ENCODE data around the gene EVC.

Gene EVC

DNA sequence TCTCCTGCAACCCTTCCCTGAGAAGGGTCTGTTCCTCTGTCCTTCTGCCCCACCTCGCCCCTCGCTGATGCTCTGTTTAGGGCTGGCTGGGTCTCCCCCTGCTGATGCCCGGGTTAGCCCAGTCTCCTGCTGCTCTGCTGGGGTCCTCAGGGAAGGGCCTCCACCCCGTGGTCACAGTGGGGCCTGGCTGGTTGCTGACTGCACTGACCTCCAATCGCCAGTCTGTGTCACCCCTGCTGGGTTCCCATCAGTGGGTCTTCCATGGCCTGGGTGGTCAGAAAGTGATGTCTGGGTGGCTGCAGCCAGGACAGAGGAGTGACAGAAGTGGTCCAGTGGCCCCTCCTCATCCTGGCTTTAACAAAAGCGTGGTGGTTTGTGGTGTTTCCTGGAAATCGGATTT lies 44.7 kb downstream of the EVC start:
- no peak overlapping the region for H3K4me3 ChIP-seq (ENCODE audit: low read length)
- no peak for DNase-seq (ENCODE audit: low read depth)
- TF ChIP-seq CTCF (conservative IDR thresholded peaks at IDR 0.05; ENCODE audit: low read depth, low read length) = no peak

DNA sequence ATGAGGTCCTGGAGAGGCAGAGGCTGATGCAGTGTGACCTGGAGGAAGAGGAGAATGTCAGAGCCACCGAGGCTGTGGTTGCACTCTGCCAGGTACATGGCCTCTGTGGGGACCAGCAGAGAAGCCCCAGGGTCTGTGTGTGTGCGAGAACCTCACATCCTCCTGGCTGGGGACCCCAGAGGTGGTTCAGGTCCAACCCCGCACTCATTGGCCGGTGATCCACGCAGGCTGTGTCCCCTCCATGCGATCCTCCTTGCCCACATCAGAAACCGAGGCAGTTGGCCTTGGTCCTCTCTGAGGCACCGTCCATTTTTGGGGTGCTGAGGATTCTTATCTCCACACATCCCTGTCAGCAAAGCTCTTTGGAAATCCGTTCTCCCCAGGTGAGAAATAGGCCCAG lies 45.3 kb downstream of the EVC start:
- DNase-seq (ENCODE audit: low read depth) = no peak
- no peak for TF ChIP-seq CTCF (conservative IDR thresholded peaks at IDR 0.05; ENCODE audit: low read depth, low read length)
- no peak overlapping the region for H3K4me3 ChIP-seq (ENCODE audit: low read length)

GRCh38 chr4:5757091-5757490 lies 46.1 kb downstream of the EVC start:
- H3K4me3 ChIP-seq (ENCODE audit: low read length) = no peak overlapping the region
- DNase-seq (ENCODE audit: low read depth) = no peak
- no peak for TF ChIP-seq CTCF (conservative IDR thresholded peaks at IDR 0.05; ENCODE audit: low read depth, low read length)

- no peak overlapping the region for H3K4me3 ChIP-seq (ENCODE audit: low read length)
- DNase-seq (ENCODE audit: low read depth) = no peak
- TF ChIP-seq CTCF (conservative IDR thresholded peaks at IDR 0.05; ENCODE audit: low read depth, low read length) = no peak
Observed at GRCh38 chr4:5757536-5757935, 46.5 kb downstream of the EVC start.

DNA sequence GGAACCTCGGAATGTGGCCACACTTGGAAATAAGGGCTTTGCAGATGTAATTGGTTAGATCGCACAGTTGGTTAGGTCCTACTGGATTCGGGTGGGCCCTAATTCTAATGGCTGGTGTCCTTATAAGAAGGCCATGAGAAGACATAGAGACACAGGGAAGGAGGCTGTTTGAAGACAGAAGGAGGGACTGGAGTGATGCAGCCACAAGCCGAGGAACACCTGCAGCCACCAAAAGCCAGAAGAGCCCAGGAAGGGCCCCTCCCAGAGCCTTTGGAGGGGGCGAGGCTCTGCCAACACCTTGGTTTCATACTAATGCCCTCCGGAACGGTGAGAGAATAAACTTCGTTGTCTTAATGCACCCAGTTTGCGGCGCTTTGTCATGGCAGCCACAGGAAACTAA lies 47.0 kb downstream of the EVC start:
- no peak for DNase-seq (ENCODE audit: low read depth)
- no peak overlapping the region for H3K4me3 ChIP-seq (ENCODE audit: low read length)
- no peak for TF ChIP-seq CTCF (conservative IDR thresholded peaks at IDR 0.05; ENCODE audit: low read depth, low read length)

GRCh38 chr4:5758741-5759140 lies 47.7 kb downstream of the EVC start:
- no peak for TF ChIP-seq CTCF (conservative IDR thresholded peaks at IDR 0.05; ENCODE audit: low read depth, low read length)
- peak; percentile 85 for DNase-seq (ENCODE audit: low read depth)
- H3K4me3 ChIP-seq (ENCODE audit: low read length) = no peak overlapping the region

DNA sequence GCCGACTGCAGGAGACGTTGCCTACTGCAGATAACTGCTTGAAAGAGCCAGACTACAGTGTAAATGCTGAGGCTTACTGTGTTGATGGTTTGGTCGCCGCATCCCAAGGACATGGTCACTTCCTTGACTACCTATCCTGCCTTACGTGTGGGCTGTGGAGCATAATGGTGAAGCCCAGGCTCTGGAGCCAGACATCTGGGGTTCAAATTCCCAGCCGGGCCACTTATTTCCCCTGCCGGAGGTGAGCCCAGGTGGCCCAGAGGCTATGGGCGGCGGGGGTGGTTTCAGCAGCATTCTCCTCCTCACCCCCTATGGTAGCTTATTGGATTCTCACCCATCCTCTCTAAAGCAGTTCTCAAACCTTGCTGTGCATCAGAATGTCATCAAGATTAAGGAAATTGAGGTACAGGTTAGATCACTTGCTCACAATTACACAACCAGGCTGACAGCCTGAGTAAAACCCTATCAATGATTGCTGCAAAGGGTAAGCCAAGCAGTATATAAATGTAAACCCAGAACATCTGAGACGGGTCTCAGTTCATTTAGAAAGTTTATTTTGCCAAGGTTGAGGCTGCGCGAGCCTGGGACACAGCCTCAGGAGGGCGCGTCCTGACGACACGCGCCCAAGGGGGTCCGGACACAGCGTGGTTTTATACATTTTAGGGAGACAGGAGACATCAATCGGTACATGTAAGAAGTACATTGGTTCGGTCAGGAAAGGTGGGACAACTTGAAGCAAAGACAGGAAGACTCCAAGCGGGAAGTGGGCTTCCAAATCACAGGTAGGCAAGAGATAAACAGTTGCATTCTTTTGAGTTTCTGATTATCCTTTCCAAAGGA lies 48.5 kb downstream of the EVC start:
- H3K4me3 ChIP-seq (ENCODE audit: low read length) = no peak overlapping the region
- no peak for TF ChIP-seq CTCF (conservative IDR thresholded peaks at IDR 0.05; ENCODE audit: low read depth, low read length)
- no peak for DNase-seq (ENCODE audit: low read depth)

Data from retinal pigment epithelial cell (primary cell).